GM18909 (cell line): Measurements from ENCODE around the gene SLC35G1.

Experiments used
- ATAC-seq: cut with Tn5 transposase; IDR thresholded peaks from one replicate; pipeline ENCODE4 v1.9.1; 2021; ENCODE audit warnings: mild to moderate bottlenecking; ENCODE audit not compliant: unreplicated experiment, poor library complexity

The SLC35G1 gene

GRCh38 chr10:93875032-93875358, 18.8 kb upstream of the SLC35G1 start:
- no peak for ATAC-seq

- ATAC-seq: no peak
These were observed 17.4 kb upstream of the SLC35G1 start for GRCh38 chr10:93876381-93876780.

GRCh38 chr10:93879273-93879672, 14.5 kb upstream of the SLC35G1 start:
- ATAC-seq: no peak

GRCh38 chr10:93894516-93895378, 969 bp downstream of the SLC35G1 start:
- no peak for ATAC-seq

GRCh38 chr10:93897070-93897780, 3.4 kb downstream of the SLC35G1 start:
- no peak for ATAC-seq

- ATAC-seq: no peak
These were observed 5.3 kb downstream of the SLC35G1 start for GRCh38 chr10:93899109-93899508.

GRCh38 chr10:93903051-93903450, 9.3 kb downstream of the SLC35G1 start:
- no peak for ATAC-seq

GRCh38 chr10:93904901-93905300, 11.1 kb downstream of the SLC35G1 start:
- ATAC-seq: no peak

- ATAC-seq: no peak
These were observed 13.3 kb downstream of the SLC35G1 start for GRCh38 chr10:93907059-93907458.

- ATAC-seq: no peak
These were observed 18.1 kb downstream of the SLC35G1 start for GRCh38 chr10:93911866-93912265.

GRCh38 chr10:93912444-93912843, 18.7 kb downstream of the SLC35G1 start:
- no peak for ATAC-seq

- ATAC-seq: no peak
These were observed 19.9 kb downstream of the SLC35G1 start for GRCh38 chr10:93913706-93914105.

GRCh38 chr10:93915598-93915997, 21.8 kb downstream of the SLC35G1 start:
- ATAC-seq: no peak

- no peak for ATAC-seq
These were observed 22.7 kb downstream of the SLC35G1 start for GRCh38 chr10:93916257-93917063.

GRCh38 chr10:93917064-93917391, 23.2 kb downstream of the SLC35G1 start:
- ATAC-seq: no peak

- no peak for ATAC-seq
These were observed 24.0 kb downstream of the SLC35G1 start for GRCh38 chr10:93917821-93918220.

GRCh38 chr10:93921338-93921737, 27.6 kb downstream of the SLC35G1 start:
- ATAC-seq: no peak

GRCh38 chr10:93926613-93927012, 32.8 kb downstream of the SLC35G1 start:
- ATAC-seq: no peak

GRCh38 chr10:93938140-93938539, 44.4 kb downstream of the SLC35G1 start:
- no peak for ATAC-seq

- ATAC-seq: no peak
These were observed 47.1 kb downstream of the SLC35G1 start for GRCh38 chr10:93940881-93941280.

- ATAC-seq: no peak
These were observed 47.8 kb downstream of the SLC35G1 start for GRCh38 chr10:93941606-93942005.
